GM20000 (cell line): Measurements from ENCODE around the gene TIMM23B.
"Not testable (repeated sequence)": the region's sequence is repeated elsewhere in the genome, so short reads cannot be mapped to it uniquely, and the experiment has no call there.

Source experiments
- DNase-seq: peaks from one replicate; pipeline ENCODE4 v3.0.0; 2012; ENCODE audit warnings: low spot score

TIMM23B gene

GRCh38 chr10:49941447-49942338, at the start of gene TIMM23B, which contains the start of gene PARG:
TIMM23B (plus strand) TSS chr10:49942053; CDS start chr10:49942195, 142 bp downstream.
PARG (minus strand) TSS chr10:49942027; CDS start chr10:49941725, 302 bp downstream.
- peak; percentile 46 for DNase-seq

- not testable (repeated sequence) for DNase-seq
Observed at GRCh38 chr10:49899999-49900398, 41.9 kb upstream of the TIMM23B start.

- not testable (repeated sequence) for DNase-seq
Observed at GRCh38 chr10:49900406-49900805, 41.4 kb upstream of the TIMM23B start.

- DNase-seq, result not testable (repeated sequence)
Observed at GRCh38 chr10:49903829-49904228, 38.0 kb upstream of the TIMM23B start.

GRCh38 chr10:49908290-49909080, 33.4 kb upstream of the TIMM23B start:
- not testable (repeated sequence) for DNase-seq

GRCh38 chr10:49910295-49910694, 31.6 kb upstream of the TIMM23B start:
- not testable (repeated sequence) for DNase-seq

GRCh38 chr10:49916451-49916850, 25.4 kb upstream of the TIMM23B start:
- DNase-seq, result not testable (repeated sequence)

- DNase-seq, result not testable (repeated sequence)
Observed at GRCh38 chr10:49917927-49918326, 23.9 kb upstream of the TIMM23B start.

- not testable (repeated sequence) for DNase-seq
Observed at GRCh38 chr10:49922041-49922440, 19.8 kb upstream of the TIMM23B start.

- DNase-seq, result not testable (repeated sequence)
Observed at GRCh38 chr10:49923572-49923971, 18.3 kb upstream of the TIMM23B start.

- not testable (repeated sequence) for DNase-seq
Observed at GRCh38 chr10:49931276-49931675, 10.6 kb upstream of the TIMM23B start.

GRCh38 chr10:49931959-49932728, 9.7 kb upstream of the TIMM23B start:
- DNase-seq, result not testable (repeated sequence)

- not testable (repeated sequence) for DNase-seq
Observed at GRCh38 chr10:49942339-49942705, 469 bp downstream of the TIMM23B start.

GRCh38 chr10:49943607-49944006, 1.8 kb downstream of the TIMM23B start:
- DNase-seq, result not testable (repeated sequence)

- DNase-seq, result not testable (repeated sequence)
Observed at GRCh38 chr10:49948142-49948541, 6.3 kb downstream of the TIMM23B start.

- not testable (repeated sequence) for DNase-seq
Observed at GRCh38 chr10:49948737-49949136, 6.9 kb downstream of the TIMM23B start.

GRCh38 chr10:49952006-49952405, 10.2 kb downstream of the TIMM23B start:
- DNase-seq, result not testable (repeated sequence)

- DNase-seq, result not testable (repeated sequence)
Observed at GRCh38 chr10:49953122-49953521, 11.3 kb downstream of the TIMM23B start.

GRCh38 chr10:49970331-49970857, 28.5 kb downstream of the TIMM23B start:
- not testable (repeated sequence) for DNase-seq

GRCh38 chr10:49971466-49971865, 29.6 kb downstream of the TIMM23B start:
- DNase-seq, result not testable (repeated sequence)

- DNase-seq, result not testable (repeated sequence)
Observed at GRCh38 chr10:49972094-49972493, 30.2 kb downstream of the TIMM23B start.
